Calu3 (cell line): Measurements from ENCODE around the gene MGMT. TPM values are rescaled to one million over a fixed set of nuclear protein-coding genes. Genes with fewer than 3 reads are reported as not detected.

Source experiments
- BruUV-seq: library from RNA; stranded (reverse); fragments of 400-500 nt; replicated peaks from 2 replicates; lab custom pipeline; 2021; lab: Mats Ljungman, UMichigan
- CTCF ChIA-PET: fragments of 300-600 bp; sonication (Branson Sonifier 250); formaldehyde crosslinking; loops from one replicate; lab custom pipeline; 2022; ENCODE audit warnings: antibody characterized with exemption; lab: Charles Lee
- DNase-seq: peaks from one replicate; pipeline ENCODE4 v3.0.0; 2022
- H3K27ac Mint-ChIP-seq: one replicate; pipeline ENCODE4 v1.8.0; 2022; ENCODE audit warnings: mixed read lengths; ENCODE audit not compliant: unreplicated experiment
- H3K27me3 Mint-ChIP-seq: one replicate; pipeline ENCODE4 v1.8.0; 2022; ENCODE audit warnings: mixed read lengths; ENCODE audit not compliant: unreplicated experiment
- H3K36me3 Mint-ChIP-seq: one replicate; pipeline ENCODE4 v1.8.0; 2022; ENCODE audit warnings: mild to moderate bottlenecking, moderate library complexity, mixed read lengths; ENCODE audit not compliant: insufficient read depth, unreplicated experiment
- H3K4me1 Mint-ChIP-seq: one replicate; pipeline ENCODE4 v1.8.0; 2022; ENCODE audit warnings: mild to moderate bottlenecking, low read depth, mixed read lengths; ENCODE audit not compliant: unreplicated experiment
- H3K4me3 Mint-ChIP-seq: one replicate; pipeline ENCODE4 v1.8.0; 2022; ENCODE audit warnings: mild to moderate bottlenecking, low read depth, moderate library complexity, mixed read lengths; ENCODE audit not compliant: unreplicated experiment
- H3K9me3 Mint-ChIP-seq: one replicate; pipeline ENCODE4 v1.8.0; 2022; ENCODE audit warnings: low read depth, mixed read lengths; ENCODE audit not compliant: unreplicated experiment
- intact Hi-C: fragments of 100-400 bp; cut with micrococcal nuclease; formaldehyde crosslinking; loops from one replicate; pipeline ENCODE4 v1.10.0; 2022; ENCODE audit not compliant: unreplicated experiment
- total RNA-seq: library from RNA; stranded (reverse); gene quantifications from 2 replicates; pipeline ENCODE4 v1.2.3, GENCODE V29; 2022
- TF ChIP-seq, protein P1 (sequence below): fragments of 200-600 bp; IDR thresholded peaks from one replicate; pipeline ENCODE4 v1.8.0; 2022; ENCODE audit warnings: antibody characterized with exemption; ENCODE audit not compliant: unreplicated experiment

MGMT gene
- total RNA-seq, 1 experiment from 2014 or later: 8.3 TPM

DNA sequence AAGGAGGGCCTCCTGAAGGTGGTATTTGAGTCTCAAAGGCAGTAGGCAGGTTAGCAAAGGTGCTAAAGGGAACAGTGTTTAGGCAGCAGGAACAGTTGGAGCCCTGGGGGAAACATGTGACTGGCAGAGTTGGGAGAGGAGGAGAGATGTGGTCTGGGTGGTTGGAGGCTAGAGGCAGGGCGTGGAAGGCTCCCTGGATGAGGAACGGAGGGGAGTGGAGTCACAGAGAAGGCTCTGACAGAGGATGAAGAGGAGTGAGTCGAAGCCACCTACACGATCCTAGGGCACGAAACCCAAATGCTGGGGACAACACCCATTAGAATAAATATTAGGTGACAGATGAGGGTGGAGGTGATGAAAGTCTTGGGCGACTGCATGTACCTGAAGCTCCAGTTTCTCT, 19.6 kb upstream of the MGMT start:
- Mint-ChIP-seq H3K27me3 (no peaks in the 10 kb centered on the region), H3K27ac (no peak overlapping the region), H3K4me3 (no peak overlapping the region), H3K9me3 (peaks cover 19% of the 10 kb centered on the region), H3K4me1 (no peaks in the 10 kb centered on the region), H3K36me3 (no peaks in the 10 kb centered on the region)
- intact Hi-C loops: no loop called here
- BruUV-seq: no TSS peak
- DNase-seq: no peak
- CTCF ChIA-PET: no interaction called here
- TF ChIP-seq, protein P1, sequence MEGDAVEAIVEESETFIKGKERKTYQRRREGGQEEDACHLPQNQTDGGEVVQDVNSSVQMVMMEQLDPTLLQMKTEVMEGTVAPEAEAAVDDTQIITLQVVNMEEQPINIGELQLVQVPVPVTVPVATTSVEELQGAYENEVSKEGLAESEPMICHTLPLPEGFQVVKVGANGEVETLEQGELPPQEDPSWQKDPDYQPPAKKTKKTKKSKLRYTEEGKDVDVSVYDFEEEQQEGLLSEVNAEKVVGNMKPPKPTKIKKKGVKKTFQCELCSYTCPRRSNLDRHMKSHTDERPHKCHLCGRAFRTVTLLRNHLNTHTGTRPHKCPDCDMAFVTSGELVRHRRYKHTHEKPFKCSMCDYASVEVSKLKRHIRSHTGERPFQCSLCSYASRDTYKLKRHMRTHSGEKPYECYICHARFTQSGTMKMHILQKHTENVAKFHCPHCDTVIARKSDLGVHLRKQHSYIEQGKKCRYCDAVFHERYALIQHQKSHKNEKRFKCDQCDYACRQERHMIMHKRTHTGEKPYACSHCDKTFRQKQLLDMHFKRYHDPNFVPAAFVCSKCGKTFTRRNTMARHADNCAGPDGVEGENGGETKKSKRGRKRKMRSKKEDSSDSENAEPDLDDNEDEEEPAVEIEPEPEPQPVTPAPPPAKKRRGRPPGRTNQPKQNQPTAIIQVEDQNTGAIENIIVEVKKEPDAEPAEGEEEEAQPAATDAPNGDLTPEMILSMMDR: no peak

DNA sequence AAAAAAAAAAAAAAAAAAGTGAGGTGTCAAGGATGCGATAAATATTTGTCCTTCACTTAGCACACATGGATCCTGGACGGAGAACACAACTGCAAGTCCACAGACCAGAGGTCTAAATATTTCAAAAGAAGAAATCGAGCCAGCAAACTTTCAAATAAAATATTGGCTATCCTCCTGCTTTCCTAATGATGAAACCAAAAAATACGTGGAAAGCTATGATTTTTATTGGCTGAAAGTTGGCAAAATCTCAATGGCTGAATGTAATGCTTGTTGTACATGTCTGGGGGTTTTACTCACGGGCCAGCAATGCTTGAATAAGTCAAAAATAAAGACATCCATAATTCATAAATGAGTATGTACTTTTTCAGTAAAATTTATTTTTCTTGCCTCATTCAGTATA, 19.0 kb upstream of the MGMT start:
- Mint-ChIP-seq H3K27me3 (no peaks in the 10 kb centered on the region), H3K4me3 (no peak overlapping the region), H3K9me3 (peaks cover 18% of the 10 kb centered on the region), H3K27ac (no peak overlapping the region), H3K4me1 (no peaks in the 10 kb centered on the region), H3K36me3 (no peaks in the 10 kb centered on the region)
- no TSS peak for BruUV-seq
- TF ChIP-seq, protein P1: no peak
- intact Hi-C loops: no loop called here
- DNase-seq: no peak
- CTCF ChIA-PET: no interaction called here

DNA sequence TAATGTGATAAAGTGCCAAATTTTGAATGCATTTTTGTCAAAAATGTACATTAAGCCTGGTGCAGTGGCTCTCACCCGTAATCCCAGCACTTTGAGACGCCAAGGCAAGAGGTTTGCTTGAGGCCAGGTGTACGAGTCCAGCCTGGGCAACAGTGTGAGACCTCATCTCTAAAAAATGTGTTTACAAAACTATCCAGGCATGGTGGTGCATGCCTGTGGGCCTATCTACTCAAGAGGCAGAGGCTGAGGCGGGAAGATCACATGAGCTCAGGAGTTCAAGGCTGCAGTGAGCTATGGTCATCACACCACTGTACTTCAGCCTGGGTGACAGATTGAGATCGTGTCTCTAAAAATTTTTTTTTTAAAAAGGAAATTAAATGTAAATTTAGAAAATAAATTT, 18.5 kb upstream of the MGMT start:
- Mint-ChIP-seq H3K27me3 (no peaks in the 10 kb centered on the region), H3K4me1 (no peaks in the 10 kb centered on the region), H3K9me3 (peaks cover 17% of the 10 kb centered on the region), H3K36me3 (no peaks in the 10 kb centered on the region), H3K4me3 (no peak overlapping the region), H3K27ac (no peak overlapping the region)
- BruUV-seq: no TSS peak
- intact Hi-C loops: no loop called here
- CTCF ChIA-PET: no interaction called here
- DNase-seq: no peak
- TF ChIP-seq, protein P1: no peak

DNA sequence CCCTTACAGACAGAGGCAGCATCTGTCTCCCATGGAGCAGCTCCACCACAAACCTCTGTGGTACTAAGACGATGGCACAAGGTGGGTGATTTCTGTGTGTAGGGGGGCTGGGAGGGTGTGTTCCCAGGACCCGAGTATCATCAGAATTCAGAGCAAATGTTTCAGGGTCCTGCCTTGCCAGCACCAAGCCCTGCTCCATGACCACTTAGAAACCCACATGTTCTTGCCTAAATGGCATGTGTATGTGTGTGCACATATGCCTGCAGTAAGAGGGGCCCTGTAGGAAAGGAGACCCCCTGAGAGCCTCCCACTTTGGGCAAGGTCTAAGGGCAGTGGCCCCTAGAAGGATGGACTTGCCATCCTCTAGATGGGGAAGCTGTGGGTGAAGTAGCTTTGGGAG, 17.1 kb upstream of the MGMT start:
- BruUV-seq: no TSS peak

More for the DNA sequence above, 17.1 kb upstream of the MGMT start:
- no peak overlapping the region for H3K27ac Mint-ChIP-seq
- no peak for DNase-seq
- TF ChIP-seq, protein P1: no peak
- H3K9me3 Mint-ChIP-seq: peaks cover 17% of the 10 kb centered on the region
- no peaks in the 10 kb centered on the region for H3K27me3 Mint-ChIP-seq
- intact Hi-C loops: no loop called here
- no peak overlapping the region for H3K4me3 Mint-ChIP-seq
- no peaks in the 10 kb centered on the region for H3K4me1 Mint-ChIP-seq
- H3K36me3 Mint-ChIP-seq: no peaks in the 10 kb centered on the region
- CTCF ChIA-PET: no interaction called here
